Measurements from ENCODE around the gene CDNF.
A peak's percentile ranks its signal among the peaks of the same experiment; 100 is the strongest.
"Not testable (repeated sequence)": the region's sequence is repeated elsewhere in the genome, so short reads cannot be mapped to it uniquely, and the experiment has no call there.

CDNF gene

GRCh38 chr10:14838582-14839304 lies 906 bp upstream of the CDNF start:
- DNase-seq = peak; percentile 18 to 21

GRCh38 chr10:14837003-14837756 lies 657 bp downstream of the CDNF start:
- peak in 1 of 2 donors; percentile 2 for DNase-seq

- DNase-seq = no peak
Measured at GRCh38 chr10:14836208-14836607, 1.6 kb downstream of the CDNF start.

GRCh38 chr10:14833106-14833505 lies 4.7 kb downstream of the CDNF start:
- DNase-seq = no peak

GRCh38 chr10:14826076-14826829 lies 11.6 kb downstream of the CDNF start:
- no peak for DNase-seq

GRCh38 chr10:14823966-14824365 lies 13.9 kb downstream of the CDNF start:
- no peak for DNase-seq

- DNase-seq = peak; percentile 51 to 58
Measured at GRCh38 chr10:14822879-14823755, 14.7 kb downstream of the CDNF start.

- no peak for DNase-seq
Measured at GRCh38 chr10:14821635-14822375, 16.0 kb downstream of the CDNF start.

GRCh38 chr10:14820775-14821154 lies 17.1 kb downstream of the CDNF start:
- peak in 1 of 2 donors; percentile 3 for DNase-seq

- DNase-seq = no peak
Measured at GRCh38 chr10:14820010-14820774, 17.6 kb downstream of the CDNF start.

- DNase-seq = not testable (repeated sequence)
Measured at GRCh38 chr10:14816717-14817116, 21.1 kb downstream of the CDNF start.

GRCh38 chr10:14815681-14816080 lies 22.2 kb downstream of the CDNF start:
- DNase-seq = no peak

GRCh38 chr10:14812271-14812670 lies 25.6 kb downstream of the CDNF start:
- DNase-seq = no peak

GRCh38 chr10:14810969-14811953 lies 26.6 kb downstream of the CDNF start:
- DNase-seq = no peak

- DNase-seq = no peak
Measured at GRCh38 chr10:14806318-14806717, 31.5 kb downstream of the CDNF start.

- no peak for DNase-seq
Measured at GRCh38 chr10:14803827-14804226, 34.0 kb downstream of the CDNF start.

GRCh38 chr10:14801723-14802122 lies 36.1 kb downstream of the CDNF start:
- DNase-seq = no peak

- DNase-seq = no peak
Measured at GRCh38 chr10:14800397-14800796, 37.4 kb downstream of the CDNF start.

GRCh38 chr10:14798636-14799035 lies 39.2 kb downstream of the CDNF start:
- DNase-seq = no peak

GRCh38 chr10:14787938-14788337 lies 49.9 kb downstream of the CDNF start:
- no peak for DNase-seq

Data from CD4-positive, alpha-beta T cell treated with Interleukin-1 beta for 1 hour (primary cell).